IMR-90 (cell line): Measurements from ENCODE around the gene FAXDC2.

ENCODE experiments used
- BHLHE40 ChIP-seq: fragments of 150-350 bp; IDR thresholded peaks from 2 replicates; pipeline ENCODE4 v1.6.1; 2016; ENCODE audit warnings: mild to moderate bottlenecking, low read depth, low read length
- CEBPB ChIP-seq: IDR thresholded peaks from 2 replicates; pipeline ENCODE4 v1.6.1; 2012; ENCODE audit warnings: low read depth, low read length, improper control_type of control experiment
- CHD1 ChIP-seq: IDR thresholded peaks from 2 replicates; pipeline ENCODE4 v1.6.1; 2012; ENCODE audit warnings: low read depth, low read length, improper control_type of control experiment
- CTCF ChIP-seq: conservative IDR thresholded peaks from 2 replicates; pipeline ENCODE4 v1.5.1; 2012; ENCODE audit warnings: mild to moderate bottlenecking, low read depth, low read length, improper control_type of control experiment
- FOS ChIP-seq: fragments of 150-350 bp; IDR thresholded peaks from 2 replicates; pipeline ENCODE4 v1.6.1; 2016; ENCODE audit warnings: low read depth, low read length
- POLR2A ChIP-seq: IDR thresholded peaks from 2 replicates; pipeline ENCODE4 v1.6.1; 2012; ENCODE audit warnings: mild to moderate bottlenecking, low read depth, low read length
- RAD21 ChIP-seq: IDR thresholded peaks from 2 replicates; pipeline ENCODE4 v1.6.1; 2012; ENCODE audit warnings: low read length, improper control_type of control experiment
- SMC3 ChIP-seq: fragments of 150-350 bp; IDR thresholded peaks from 2 replicates; pipeline ENCODE4 v1.6.1; 2016; ENCODE audit warnings: low read depth, mild to moderate bottlenecking, antibody characterized with exemption, low read length, moderate library complexity
- TF ChIP-seq, protein P1 (sequence below): fragments of 150-350 bp; IDR thresholded peaks from 2 replicates; pipeline ENCODE4 v1.6.1; 2017; ENCODE audit warnings: mild to moderate bottlenecking, antibody characterized with exemption, low read length, low read depth

DNA sequence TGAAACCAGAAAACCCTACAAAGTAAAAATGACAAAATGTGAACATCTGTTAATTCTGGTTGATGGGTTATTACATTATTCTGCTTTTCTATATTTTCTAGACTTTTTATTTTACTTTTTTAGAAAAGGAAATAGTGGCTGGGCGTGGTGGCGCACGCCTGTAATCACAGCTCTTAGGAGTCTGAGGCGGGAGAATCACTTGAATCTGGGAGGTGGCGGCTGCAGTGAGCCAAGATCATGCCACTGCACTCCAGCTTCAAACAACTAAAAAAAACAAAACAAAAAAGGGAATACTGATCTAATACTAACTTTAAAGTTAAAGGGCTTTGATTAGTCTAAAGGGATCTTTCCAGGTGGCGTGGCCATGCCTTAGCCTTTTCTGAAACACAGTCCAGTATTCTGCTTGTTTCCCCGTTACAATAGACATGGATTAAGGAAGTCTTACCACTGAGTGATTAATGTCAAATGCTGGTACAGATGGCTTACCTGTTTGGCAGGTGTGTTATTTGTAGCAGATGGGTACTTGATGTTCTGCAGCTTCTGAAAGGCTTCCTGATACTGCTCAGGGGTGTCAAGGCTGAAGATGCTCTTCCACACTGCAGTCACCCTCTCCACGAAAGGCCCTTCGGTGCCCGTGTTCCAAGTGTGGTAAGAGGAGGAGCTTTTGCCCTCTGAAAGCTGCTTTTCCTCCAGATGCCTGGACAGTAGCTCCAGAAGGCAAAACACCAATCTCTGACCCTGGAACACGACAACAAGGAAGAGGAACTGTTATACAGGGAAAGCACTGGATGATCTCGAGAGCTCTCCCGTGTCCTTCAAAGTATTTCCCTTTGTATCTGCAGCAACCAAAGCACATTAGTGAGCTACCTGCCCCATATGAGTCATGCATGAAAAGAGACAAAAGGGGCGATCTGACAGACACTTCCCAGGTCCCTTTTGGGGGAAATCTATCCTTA, 45.5 kb upstream of the FAXDC2 start:
- TF ChIP-seq CTCF = no peak
- no peak for TF ChIP-seq POLR2A
- no peak for TF ChIP-seq RAD21
- TF ChIP-seq SMC3 = no peak
- no peak for TF ChIP-seq CEBPB
- TF ChIP-seq, protein P1, sequence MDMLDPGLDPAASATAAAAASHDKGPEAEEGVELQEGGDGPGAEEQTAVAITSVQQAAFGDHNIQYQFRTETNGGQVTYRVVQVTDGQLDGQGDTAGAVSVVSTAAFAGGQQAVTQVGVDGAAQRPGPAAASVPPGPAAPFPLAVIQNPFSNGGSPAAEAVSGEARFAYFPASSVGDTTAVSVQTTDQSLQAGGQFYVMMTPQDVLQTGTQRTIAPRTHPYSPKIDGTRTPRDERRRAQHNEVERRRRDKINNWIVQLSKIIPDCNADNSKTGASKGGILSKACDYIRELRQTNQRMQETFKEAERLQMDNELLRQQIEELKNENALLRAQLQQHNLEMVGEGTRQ = no peak
- TF ChIP-seq BHLHE40 = no peak
- no peak for TF ChIP-seq CHD1
- no peak for TF ChIP-seq FOS
